ENCODE results near the gene CCDC174. TPM values are rescaled to one million over a fixed set of nuclear protein-coding genes. Genes with fewer than 3 reads are reported as not detected.

The CCDC174 gene
- total and polyA plus RNA-seq, 10 of the 15 experiments (the other 5 are each of a cell fraction or from before 2014, with no cell fraction given), result 11.6 to 31.3 (median 19.1) TPM

GRCh38 chr3:14645453-14645852 is 6.1 kb upstream of the CCDC174 start:
- H2AFZ ChIP-seq (ENCODE audit: control insufficient read depth, low read depth, low read length), result no peak overlapping the region
- RAD21 ChIA-PET (ENCODE audit: unreplicated experiment), result no interaction called here
- no peaks in the 10 kb centered on the region for H4K20me1 ChIP-seq (ENCODE audit: control insufficient read depth, insufficient read depth)
- SMC1A ChIA-PET (ENCODE audit: uncharacterized antibody, unreplicated experiment), result no interaction called here
- no peak overlapping the region for H3K27ac ChIP-seq (ENCODE audit: control insufficient read depth, insufficient read depth)
- CTCF ChIA-PET, result no interaction called here
- H3K27me3 ChIP-seq (replicated peaks in 1 of 2; ENCODE audit: control insufficient read depth in 2 of 2, insufficient read depth in 2 of 2, low read length in 1 of 2), result no peaks in the 10 kb centered on the region
- BruUV-seq (replicated peaks), result no TSS peak
- 85% methylated on average over 5 of the region's 5 CpGs for WGBS (ENCODE audit: insufficient coverage, insufficient replicate concordance, low lambda C conversion rate, missing lambda C conversion rate)
- FAIRE-seq (no peak), DNase-seq (ENCODE audit: low read depth, low spot score) (no peak), ATAC-seq (no peak)
- H3K4me2 ChIP-seq (ENCODE audit: control insufficient read depth, insufficient read depth), result no peak overlapping the region
- H3K79me2 ChIP-seq (ENCODE audit: control insufficient read depth, insufficient read depth, low read length), result no peaks in the 10 kb centered on the region
- no peak overlapping the region for H3K4me3 ChIP-seq
- in situ Hi-C loops (cut with MboI) (no loop called here), intact Hi-C loops (cut with micrococcal nuclease; ENCODE audit: unreplicated experiment) (no loop called here)
- H3K9ac ChIP-seq (ENCODE audit: control insufficient read depth, insufficient read depth, low read length), result no peak overlapping the region
- no peaks in the 10 kb centered on the region for H3K4me1 ChIP-seq (ENCODE audit: control insufficient read depth, insufficient read depth, low read length)
- TF ChIP-seq FOXM1 (IDR thresholded peaks at IDR 0.05; ENCODE audit: low read depth, low read length), result no peak
- TF ChIP-seq IRF4 (IDR thresholded peaks at IDR 0.05; ENCODE audit: low read depth, low read length), result no peak
- TF ChIP-seq SUZ12 (IDR thresholded peaks at IDR 0.05; ENCODE audit: unreplicated experiment), result no peak
- TF ChIP-seq, protein P1, sequence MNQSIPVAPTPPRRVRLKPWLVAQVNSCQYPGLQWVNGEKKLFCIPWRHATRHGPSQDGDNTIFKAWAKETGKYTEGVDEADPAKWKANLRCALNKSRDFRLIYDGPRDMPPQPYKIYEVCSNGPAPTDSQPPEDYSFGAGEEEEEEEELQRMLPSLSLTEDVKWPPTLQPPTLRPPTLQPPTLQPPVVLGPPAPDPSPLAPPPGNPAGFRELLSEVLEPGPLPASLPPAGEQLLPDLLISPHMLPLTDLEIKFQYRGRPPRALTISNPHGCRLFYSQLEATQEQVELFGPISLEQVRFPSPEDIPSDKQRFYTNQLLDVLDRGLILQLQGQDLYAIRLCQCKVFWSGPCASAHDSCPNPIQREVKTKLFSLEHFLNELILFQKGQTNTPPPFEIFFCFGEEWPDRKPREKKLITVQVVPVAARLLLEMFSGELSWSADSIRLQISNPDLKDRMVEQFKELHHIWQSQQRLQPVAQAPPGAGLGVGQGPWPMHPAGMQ (IDR thresholded peaks at IDR 0.05; ENCODE audit: borderline replicate concordance), result no peak
- TF ChIP-seq, protein P2, sequence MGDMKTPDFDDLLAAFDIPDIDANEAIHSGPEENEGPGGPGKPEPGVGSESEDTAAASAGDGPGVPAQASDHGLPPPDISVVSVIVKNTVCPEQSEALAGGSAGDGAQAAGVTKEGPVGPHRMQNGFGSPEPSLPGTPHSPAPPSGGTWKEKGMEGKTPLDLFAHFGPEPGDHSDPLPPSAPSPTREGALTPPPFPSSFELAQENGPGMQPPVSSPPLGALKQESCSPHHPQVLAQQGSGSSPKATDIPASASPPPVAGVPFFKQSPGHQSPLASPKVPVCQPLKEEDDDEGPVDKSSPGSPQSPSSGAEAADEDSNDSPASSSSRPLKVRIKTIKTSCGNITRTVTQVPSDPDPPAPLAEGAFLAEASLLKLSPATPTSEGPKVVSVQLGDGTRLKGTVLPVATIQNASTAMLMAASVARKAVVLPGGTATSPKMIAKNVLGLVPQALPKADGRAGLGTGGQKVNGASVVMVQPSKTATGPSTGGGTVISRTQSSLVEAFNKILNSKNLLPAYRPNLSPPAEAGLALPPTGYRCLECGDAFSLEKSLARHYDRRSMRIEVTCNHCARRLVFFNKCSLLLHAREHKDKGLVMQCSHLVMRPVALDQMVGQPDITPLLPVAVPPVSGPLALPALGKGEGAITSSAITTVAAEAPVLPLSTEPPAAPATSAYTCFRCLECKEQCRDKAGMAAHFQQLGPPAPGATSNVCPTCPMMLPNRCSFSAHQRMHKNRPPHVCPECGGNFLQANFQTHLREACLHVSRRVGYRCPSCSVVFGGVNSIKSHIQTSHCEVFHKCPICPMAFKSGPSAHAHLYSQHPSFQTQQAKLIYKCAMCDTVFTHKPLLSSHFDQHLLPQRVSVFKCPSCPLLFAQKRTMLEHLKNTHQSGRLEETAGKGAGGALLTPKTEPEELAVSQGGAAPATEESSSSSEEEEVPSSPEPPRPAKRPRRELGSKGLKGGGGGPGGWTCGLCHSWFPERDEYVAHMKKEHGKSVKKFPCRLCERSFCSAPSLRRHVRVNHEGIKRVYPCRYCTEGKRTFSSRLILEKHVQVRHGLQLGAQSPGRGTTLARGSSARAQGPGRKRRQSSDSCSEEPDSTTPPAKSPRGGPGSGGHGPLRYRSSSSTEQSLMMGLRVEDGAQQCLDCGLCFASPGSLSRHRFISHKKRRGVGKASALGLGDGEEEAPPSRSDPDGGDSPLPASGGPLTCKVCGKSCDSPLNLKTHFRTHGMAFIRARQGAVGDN (IDR thresholded peaks at IDR 0.05), result no peak
- TF ChIP-seq YY1 (IDR thresholded peaks at IDR 0.05; ENCODE audit: low read depth, low read length), result no peak
- H3K36me3 ChIP-seq (ENCODE audit: control insufficient read depth in 2 of 2, insufficient read depth in 2 of 2, low read length in 1 of 2), result no peaks in the 10 kb centered on the region
- H3K9me3 ChIP-seq (replicated peaks; ENCODE audit: control insufficient read depth, insufficient read depth, low read length), result no peaks in the 10 kb centered on the region
- POLR2A ChIA-PET, result interaction anchor here (0.6 kb wide), 1 partner anchor 279 kb away, joined by 3 read pairs; no protein-coding TSS in a partner anchor
